Stimulated activated CD4-positive, alpha-beta T cell treated with anti-CD3 and anti-CD28 coated beads, Interleukin-1b, Interleukin-23, amount 100 ng/mL, for 4 hours (primary cell): ENCODE results near the gene LINGO3.

ENCODE experiments used
- DNase-seq, 2 donors: peaks; one replicate each; pipeline ENCODE4 v3.0.0-alpha.2; 2020; ENCODE audit warnings: low read depth in 2 of 2

The LINGO3 gene

DNA sequence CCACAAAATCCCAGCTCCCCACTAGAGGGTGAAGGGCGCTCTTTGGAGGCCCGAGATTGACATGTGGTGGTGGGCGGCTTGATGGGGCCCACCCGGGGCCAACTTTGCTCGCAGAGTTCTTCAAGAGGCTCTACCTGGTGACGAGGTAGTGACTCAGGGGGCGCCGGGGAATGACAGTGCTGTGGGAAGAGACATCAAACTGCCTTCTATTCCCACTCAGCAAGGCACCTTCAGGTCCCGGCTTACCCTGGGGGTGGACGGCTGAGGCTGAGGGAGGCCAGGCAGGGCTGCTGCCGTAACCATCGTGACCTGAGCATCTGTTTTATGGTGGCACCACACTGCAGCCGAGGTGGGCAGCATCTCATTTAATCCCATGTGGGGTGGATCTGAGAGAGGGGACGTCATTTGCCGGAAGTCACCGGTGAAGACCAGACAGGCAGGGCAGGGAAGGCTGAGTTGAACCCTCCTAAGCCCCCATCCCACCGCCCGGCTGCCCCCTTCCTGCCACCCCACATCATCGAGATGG lies 1.6 kb downstream of the LINGO3 start:
- no peak for DNase-seq

DNA sequence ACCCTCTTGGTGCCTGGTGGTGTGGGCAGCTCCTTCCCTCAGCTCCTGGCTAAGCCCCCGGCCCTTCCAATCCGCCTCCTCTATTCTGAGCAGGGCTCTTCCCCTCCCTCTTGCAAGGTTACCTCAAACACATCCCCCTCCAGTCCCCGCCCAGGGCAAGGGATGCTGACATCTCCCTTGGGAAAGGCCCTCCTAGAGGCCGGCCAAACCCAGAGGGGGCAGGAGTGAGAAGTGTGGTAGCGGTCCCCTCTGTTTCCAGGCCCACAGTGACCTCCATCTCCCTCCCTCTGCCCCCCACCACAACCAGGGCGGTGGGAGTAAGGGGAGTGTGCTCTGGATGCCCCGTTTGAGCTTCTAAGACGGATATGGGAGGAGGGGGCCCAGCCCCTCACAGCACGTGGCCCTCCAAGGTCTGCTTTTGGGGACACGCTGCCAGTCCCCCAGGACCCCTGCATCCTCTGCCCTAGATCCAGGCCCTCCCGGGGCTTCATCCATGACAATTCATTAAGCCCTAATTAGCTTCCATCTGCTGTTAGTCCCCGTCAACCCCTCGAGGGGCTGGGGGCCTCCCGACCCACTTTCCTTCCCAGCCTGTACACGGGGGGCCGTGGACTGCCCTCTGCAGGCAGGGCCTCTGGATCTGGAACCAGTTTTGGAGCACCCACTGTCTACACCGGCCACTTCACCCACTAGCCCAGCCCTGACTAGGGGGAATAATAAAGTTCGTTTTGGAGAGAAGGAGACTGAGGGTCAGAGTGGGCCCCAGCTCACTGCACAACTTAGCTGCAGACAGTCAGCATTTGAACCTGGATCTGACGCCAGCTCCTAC lies 2.3 kb downstream of the LINGO3 start:
- DNase-seq: no peak

DNA sequence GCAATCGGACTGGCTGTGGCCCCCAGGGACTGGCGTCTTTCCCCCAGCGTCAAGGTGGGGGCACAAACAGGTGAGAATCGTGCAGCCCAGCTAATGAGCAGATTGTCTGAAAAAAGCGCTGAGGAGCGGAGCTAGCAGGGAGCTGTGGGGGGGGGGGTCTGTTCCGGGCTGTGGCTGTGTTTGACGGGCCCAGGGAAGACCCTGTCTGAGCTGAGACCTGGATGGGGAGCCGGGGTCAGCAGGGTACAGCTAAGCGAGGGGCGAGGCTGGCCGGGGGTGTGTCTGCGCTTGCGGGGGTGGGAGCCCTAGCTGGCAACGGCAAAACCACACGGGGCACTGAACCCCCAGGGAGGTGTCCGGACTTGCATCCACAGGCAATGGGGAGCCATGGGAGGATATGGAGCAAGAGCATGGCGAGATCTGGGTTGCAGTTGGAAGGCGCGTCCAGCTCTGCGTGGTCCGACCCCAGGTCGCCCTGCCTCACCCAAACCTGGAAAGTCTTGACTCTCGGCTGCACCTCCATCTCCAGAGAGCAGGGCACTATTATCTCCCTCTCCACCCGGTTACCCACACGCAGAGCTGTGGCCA lies 4.6 kb downstream of the LINGO3 start:
- DNase-seq: no peak

DNA sequence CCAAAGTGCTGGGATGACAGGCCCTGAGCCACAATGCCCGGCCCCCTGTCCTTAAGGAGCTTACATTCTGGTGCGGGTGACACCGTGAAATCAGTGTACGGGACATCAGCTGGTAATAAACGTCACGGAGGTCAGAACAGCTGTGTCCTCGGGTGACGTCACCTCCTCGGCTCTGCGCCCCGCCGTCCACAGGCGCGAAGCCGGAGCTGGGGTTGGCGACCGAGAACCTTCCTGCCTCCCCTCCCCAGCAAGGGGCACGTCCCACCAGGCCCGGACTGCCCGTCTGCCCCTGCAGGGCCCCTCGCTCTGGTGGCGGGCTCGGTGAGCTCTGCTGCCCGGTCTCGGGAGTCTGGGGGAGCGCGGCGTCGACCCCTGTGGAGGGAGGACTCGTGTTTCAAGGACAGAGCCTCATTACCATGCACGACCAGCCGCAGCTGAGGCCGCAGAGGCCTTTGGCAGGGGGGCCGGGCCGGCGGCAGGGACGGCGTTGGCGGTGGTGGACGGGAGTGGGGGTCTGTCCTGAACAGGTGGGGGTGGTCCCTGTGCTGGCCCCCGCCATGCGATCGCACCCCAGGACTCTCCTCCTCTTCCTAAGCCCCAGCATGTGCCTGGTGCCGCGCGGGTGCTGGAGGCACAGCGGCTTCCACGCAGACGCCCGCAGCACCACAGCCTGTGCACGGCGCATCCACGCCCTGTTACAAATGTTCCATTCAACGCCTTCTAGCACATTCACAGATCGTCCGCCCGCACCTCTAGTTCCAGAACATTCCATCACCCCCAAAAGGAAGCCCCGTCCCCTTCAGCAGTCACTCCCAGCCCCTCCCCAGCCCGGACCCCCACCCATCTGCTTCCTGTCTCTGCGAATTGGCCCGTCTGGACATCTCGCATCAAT lies 5.4 kb downstream of the LINGO3 start:
- DNase-seq: no peak

DNA sequence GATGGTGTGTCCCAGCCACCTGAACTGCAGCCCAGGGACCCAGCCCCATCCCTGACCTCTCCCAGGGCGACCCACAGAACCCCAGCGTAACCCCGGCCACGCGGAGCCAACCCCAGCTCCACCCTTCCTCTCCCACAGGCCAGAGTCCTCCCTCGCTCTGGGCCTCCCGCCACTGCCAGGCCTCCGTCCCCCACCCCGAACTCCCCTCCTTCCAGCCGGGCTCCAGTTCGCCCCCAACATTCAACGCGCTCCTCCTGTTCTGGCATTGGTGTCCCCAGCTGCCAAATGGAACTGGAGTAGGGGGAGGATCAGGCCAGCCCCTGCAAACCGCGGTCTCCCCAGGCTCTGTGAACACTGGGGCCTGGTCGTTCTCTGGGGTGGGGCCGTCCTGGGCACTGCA lies 7.4 kb downstream of the LINGO3 start:
- DNase-seq: no peak

DNA sequence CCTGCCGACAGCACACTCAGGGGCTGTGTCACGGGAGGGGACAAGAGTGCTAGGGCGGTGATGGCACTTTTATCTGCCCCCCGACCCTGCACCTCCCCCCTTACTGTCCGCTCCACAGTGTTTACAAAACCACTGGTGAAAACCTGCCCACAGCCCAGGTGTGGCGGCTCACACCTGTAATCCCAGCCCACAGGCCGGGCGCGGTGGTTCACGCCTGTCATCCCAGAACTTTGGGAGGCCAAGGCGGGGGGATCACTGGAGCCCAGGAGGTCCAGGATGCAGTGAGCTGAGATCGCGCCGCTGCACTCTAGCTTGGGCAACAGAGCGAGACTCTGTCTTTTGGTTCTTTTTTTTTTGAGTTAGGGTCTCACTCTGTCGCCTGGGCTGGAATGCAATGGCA lies 11.8 kb downstream of the LINGO3 start:
- no peak for DNase-seq

DNA sequence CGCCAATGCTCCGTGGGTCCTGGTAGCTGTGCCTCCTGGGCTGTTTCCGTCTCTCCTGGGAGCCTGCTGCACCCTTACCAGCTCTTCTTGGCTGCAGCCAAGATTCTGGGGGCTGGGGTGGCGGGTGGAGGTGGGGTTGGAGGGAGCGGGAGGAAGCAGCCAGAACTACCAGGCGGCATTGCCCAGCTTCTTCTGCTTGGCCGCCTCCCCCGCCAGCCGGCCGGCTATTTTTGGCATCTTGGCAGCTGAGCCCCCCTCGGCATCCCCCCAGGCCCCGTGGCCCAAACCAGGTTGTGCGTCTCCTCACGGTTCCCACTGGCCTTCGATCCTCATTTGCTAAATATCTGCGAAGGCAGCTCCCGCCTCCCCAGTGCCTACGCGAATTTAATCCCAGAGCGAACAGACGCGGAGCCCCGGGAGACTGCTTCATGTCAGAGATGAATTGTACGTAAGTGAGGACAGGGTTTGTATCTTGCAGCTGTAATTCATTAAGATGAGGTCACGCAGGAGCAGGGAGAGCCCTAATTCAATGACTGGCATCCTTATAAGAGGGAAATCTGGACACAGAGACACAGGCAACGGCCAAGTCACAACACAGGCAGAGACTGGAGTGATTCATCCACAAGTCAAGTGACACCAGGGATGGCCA lies 13.1 kb downstream of the LINGO3 start:
- DNase-seq: no peak

DNA sequence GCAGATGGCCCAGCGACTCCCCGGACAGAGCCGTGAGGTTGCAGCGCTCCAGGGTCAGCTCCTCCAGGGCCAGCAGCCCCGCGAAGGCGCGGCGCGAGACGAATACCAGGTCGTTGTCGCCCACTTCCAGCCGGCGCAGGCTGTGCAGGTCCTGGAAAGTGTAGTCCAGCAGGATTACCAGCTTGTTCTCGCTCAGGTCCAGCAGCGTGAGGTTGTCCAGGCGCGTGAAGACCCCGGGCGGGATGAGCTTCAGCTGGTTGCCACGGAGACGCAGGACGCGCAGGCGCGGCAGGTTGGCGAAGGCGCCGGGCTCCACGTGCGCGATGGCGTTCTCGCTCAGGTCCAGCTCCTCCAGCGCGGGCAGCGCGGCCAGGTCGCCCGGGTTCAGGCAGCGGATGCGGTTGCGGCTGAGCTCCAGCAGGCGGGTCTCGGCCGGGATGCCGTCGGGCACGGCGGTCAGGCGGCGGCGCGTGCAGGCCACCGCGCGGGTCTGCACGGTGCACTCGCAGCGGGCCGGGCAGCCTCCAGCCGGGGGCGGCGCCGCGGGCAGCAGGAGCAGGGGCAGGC lies 16.7 kb downstream of the LINGO3 start:
- no peak for DNase-seq

DNA sequence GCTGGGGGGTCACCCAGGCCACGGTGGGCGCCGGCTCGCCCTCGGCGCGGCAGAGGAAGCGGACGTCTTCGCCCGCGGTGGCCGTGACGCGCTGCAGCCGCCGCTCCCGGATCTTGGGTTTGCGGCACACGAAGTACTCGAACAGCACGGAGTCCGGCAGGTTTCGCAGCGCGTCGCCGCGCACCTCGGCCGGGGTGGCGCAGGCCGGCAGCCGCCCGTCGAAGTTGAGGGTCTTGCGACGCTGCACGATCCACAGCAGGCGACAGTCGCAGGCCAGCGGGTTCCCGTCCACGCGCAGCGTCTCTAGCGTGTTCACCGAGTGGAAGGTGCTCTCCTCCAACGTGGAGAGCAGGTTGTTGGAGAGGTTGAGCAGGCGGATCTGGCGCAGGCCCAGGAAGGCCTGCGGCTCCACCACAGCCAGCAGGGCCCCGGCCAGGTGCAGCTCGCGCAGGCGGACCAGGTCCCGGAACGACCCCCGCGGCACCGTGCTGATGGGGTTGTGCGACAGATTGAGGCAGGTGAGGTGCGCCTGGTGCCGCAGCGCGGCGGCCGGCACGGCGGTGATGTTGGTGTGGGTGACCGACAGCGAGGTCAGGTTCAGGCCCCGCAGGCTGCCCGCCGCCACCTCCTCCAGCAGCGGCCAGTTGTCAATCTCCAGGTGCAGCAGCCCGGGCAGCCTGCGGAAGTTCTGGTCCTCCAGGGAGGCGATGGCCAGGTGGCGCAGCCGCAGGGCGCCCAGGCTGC lies 17.3 kb downstream of the LINGO3 start:
- no peak for DNase-seq

DNA sequence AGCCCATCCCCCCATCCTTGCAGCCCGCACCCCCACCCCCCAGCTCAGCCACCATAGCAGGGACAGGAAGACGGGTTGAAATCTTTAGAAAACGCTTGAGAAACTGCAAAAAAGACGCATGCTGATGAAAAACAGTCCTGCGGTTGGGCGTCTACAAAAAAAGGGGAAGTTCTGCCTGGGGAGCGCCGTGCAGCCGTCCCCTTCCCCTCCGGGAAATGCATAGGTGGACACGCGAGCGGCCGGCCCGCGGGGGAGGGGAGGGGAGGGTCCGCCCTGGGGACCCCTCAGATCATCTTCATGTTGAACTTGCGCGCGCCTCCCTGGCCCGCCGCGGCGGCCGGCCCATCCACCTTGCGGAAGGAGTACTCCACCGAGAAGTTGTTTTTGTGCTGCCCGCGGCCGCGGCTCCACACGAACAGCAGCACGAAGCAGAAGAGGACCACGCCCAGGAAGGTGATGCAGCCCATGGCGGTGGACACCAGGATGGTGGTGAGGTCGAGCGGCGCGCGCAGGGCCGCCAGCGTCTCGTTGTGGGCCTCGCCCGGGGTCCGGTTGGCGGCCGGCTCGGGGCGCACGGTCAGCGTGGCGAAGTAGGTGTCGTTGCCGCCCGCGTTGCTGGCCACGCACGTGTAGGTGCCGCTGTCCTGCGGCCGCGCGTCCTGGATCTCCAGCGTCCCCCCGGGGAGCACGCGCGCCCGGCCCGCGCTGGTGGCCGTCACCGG lies 18.1 kb downstream of the LINGO3 start:
- DNase-seq: peak in 1 of 2 donors; percentile 25

DNA sequence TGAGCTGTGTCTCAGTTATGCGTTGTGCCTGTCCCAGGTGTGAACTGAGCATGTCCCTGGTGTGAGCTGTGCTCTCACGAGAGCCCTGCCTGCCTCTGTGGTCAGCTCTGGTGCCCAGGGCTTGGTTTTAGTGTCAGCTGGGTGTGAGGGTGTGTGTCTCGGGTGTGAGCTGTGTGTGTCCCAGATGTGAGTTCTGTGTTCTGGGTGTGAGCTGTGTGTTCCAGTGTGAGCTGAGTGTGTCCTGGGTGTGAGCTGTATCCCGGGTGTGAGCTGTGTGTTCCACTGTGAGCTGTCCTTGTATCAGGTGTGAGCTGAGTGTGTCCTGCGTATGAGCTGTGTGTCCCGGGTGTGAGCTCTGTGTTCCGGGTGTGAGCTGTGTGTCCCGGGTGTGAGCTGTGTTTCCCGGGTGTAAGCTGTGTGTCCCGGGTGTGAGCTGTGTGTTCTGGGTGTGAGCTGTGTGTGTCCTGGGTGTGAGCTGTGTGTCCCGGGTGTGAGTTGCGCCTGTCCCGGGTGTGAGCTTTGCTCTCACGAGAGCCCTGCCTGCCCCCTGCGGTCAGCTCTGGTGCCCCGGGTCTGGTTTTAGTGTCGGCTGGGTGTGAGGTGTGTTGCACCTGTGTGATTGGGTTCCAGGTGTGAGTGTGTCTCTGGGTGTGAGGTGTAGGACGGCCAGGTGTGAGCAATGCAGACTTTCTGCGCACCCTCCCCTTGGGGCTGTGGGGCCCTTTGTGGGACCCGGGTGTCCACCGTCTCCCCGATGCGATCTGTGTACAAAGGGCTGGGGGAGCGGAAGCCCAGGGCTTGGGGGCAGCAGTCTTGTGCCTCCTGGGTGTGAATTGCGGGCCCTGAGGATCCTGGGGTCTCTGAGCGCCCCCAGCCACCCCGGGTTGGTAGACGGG lies 18.9 kb downstream of the LINGO3 start:
- DNase-seq: no peak

DNA sequence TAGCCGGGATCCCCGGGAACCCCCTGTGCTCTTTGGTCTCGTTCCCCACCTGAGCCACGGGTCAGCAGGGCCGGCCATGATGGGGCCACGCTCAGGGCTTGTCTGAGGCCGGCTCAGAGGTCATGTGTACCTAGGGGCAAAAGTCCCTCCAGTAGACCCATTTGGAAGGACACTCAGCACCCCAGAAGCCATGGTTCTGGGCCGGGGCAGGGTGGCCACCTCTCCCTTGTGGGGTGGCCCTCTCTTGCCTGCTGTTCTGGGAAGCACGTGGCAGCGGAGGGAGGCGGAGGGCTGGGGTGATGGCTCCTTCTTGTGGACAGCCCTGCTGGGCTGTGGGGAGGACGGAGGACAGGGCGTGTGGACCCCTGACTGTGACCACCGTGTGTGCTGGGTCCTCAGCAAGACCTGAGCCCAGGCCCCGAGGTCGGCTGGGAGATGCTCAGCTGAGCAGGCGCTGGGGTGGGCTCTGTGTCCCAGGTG lies 19.6 kb downstream of the LINGO3 start:
- no peak for DNase-seq

DNA sequence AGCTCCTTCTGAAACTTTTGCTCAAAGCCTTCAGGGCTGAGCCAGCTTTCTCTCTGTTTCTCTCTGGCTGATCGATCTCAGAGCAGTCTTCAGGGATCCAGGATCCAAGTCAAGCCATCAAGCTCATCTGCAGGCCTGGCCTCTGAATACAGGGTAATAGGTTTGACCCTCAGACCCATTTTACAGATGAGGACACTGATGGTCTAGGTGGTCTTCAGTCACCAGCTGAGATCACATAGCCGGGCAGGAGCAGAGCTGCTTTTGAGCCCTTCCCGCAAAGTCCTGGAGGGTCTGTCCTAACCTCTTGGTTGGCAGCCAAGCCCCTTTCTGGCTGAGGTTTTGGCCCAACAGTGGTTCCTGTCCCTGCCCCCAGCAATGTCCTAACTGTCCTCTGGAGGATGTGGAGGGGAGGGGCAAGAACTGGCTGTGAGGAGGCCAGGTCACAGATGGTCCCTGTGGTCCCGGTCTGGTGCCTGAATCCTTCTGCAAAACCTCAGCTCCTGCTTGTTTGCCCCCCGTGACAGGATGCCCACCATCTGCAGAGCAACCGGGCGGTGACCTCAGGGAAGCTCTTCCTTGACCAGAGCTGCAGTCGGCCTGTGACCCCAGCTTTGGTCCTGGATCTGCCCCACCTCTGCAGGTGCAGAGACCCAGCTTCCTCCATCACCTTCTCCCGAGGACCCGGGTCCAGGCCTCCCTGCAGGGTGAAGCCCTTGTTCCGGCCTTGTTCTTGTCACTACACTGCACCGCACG lies 20.2 kb downstream of the LINGO3 start:
- DNase-seq: no peak

DNA sequence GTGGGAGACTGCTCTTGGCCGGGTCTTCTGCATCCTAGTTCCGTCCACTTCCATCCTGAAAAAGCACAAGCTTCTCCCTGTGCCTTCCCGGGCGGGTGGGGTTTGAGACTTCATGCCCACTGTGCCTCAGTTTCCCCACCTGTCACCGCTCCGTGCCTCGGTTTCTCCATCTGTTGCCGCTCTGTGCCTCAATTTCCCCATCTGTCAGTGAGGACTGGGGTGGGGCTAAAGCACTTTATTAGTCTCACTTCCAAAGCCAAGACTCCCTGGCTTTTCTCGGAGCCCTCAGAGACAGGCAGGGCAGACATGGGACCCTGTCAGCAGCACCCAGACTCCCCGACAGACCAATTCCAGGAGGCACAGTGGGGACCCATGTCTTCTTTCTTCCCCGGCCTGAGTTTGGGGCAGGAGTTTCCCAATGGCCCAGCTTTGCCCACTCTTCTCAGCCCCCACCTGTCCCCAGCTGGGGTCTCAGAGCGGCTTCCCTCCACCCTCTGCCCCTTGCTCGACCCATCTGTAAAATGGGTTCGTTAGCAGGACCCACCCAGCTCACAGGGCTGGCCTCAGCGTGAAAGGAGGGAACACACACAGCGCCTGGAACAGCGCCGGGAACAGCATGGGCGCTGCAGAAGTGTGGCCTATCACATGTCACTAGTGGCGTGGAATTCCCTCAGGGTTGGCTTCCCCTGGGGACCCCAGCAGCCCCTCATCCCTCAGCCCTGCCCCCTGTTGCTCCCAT lies 21.4 kb downstream of the LINGO3 start:
- DNase-seq: no peak

DNA sequence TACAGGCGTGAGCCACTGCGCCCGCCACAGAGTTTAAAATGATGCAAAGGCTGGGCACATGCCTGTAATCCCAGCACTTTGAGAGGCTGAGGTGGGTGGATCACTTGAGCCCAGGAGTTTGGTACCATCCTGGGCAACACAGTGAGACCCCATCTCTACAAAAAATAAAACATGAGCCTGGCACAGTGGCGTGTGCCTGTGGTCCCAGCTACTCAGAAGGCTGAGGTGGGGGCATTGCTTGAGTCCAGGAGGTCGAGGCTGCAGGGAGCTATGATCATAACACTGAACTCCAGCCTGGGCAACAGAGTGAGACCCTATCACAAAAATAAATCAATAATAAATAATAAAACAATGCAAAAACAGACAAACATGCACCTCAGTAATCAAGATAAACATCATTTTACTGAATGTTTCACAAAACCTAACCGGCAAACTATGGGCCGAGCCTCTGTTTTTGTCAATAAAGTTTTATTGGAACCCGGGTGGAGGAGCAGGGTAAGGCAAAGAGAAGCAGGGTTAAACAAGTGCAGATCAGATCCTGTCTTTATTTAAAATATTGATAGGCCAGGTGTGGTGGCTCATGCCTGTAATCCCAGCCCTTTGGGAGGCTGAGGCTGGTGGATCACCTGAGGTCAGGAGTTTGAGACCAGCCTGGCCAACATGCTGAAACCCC lies 24.0 kb downstream of the LINGO3 start:
- no peak for DNase-seq

DNA sequence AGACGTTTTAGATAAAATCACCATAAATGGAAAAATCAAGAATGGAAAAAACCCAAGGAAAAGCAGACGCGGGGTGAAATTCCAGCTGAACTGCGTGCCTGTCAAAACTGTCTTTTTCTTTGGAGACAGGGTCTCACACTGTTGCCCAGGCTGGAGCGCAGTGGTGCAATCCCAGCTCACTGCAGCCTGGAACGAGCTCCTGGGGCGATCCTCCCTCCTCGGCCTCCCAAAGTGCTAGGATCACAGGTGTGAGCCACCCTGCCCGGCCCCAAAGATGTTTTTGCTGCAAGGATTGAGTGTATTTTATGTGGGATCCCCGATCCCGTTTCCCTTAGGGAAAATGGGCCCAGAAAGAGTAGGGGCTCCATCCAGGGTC lies 25.1 kb downstream of the LINGO3 start:
- DNase-seq: no peak
